Measurements from ENCODE around the gene BRSK2.
"Not testable (repeated sequence)": the region's sequence is repeated elsewhere in the genome, so short reads cannot be mapped to it uniquely, and the experiment has no call there.

BRSK2 gene

DNA sequence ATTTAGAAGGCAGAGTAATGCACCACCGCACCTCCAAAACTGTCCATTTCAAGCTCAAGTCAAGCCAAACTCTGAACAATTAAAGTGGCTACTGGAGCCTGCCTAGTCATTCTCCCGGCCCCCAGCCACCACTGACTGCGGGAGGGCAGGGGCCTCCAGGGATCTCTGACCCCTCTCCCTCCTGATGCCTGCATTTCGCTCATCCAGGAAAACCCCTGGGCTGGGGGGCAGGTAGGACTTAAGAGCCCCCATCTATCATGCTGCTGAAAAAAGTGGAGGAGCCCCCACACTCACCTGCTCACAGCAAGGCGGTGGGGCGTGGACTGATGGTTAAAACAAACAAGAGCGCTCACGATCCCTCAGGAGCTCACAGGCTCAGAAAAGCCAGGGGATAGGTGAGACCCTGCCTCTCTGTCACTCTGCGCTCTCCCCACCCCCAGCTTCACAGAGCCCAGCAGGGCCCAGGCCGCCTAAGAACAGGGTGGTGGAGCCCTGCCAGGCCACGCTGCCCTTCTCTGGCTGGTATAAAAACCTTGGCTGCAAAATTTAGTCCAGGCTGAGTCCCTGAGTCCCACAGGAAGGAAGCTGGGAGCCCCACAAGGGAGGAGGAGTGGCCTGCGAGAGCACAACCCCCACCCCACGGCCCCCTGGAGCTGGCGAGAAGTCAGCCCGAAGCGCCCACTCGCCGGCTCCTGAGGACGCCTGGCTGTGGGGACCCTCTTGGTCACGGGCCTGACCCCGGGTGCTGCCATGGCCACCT lies 117.8 kb downstream of the BRSK2 start:
- TF ChIP-seq, protein P1, sequence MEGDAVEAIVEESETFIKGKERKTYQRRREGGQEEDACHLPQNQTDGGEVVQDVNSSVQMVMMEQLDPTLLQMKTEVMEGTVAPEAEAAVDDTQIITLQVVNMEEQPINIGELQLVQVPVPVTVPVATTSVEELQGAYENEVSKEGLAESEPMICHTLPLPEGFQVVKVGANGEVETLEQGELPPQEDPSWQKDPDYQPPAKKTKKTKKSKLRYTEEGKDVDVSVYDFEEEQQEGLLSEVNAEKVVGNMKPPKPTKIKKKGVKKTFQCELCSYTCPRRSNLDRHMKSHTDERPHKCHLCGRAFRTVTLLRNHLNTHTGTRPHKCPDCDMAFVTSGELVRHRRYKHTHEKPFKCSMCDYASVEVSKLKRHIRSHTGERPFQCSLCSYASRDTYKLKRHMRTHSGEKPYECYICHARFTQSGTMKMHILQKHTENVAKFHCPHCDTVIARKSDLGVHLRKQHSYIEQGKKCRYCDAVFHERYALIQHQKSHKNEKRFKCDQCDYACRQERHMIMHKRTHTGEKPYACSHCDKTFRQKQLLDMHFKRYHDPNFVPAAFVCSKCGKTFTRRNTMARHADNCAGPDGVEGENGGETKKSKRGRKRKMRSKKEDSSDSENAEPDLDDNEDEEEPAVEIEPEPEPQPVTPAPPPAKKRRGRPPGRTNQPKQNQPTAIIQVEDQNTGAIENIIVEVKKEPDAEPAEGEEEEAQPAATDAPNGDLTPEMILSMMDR (IDR thresholded peaks at IDR 0.05; ENCODE audit: low read length, missing control alignments): no peak
- no peak overlapping the region for H3K4me3 ChIP-seq (replicated peaks; ENCODE audit: low read depth, low read length)
- DNase-seq (ENCODE audit: low read depth): no peak

DNA sequence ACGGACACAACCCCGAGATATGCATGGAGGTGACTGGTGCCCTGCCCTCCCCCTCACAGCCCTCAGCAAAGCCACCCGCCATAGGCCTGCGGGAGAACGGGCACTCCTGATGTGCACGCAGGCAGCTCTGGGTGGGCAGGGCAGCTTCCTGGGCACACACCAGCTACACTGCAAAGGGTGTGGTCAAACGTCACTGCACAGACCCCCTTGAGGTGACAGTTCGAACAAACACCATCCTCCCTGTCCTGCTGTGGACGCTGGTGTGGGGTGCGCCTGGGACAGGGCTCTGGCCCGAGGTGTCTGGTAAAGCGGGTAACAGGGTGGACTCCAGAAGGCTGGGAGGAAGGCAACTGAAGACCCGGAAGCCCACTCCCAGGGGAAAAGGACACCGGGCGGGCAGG lies 118.8 kb downstream of the BRSK2 start:
- DNase-seq (ENCODE audit: low read depth): no peak
- TF ChIP-seq, protein P1 (IDR thresholded peaks at IDR 0.05; ENCODE audit: low read length, missing control alignments): no peak
- no peak overlapping the region for H3K4me3 ChIP-seq (replicated peaks; ENCODE audit: low read depth, low read length)

DNA sequence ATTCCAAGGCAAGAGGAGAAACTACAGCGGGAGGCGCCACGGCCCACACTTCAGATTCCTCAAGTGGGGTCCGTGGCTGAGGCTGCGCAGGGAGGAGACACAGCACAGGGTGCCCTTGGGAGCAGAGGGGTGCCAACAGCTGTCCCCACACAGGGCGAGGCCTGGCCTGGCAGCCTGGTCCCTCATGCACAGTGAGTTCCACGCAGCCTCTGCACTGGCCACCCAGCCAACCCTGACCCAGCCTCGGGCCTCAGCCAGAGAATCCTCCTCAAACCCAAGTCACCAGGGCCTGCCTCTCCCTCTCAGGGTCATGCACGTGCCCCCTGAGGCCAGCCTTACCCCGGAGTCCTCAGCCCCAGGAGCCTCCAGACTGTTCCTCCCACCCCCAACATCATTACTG lies 119.3 kb downstream of the BRSK2 start:
- TF ChIP-seq, protein P1 (IDR thresholded peaks at IDR 0.05; ENCODE audit: low read length, missing control alignments): no peak
- no peak overlapping the region for H3K4me3 ChIP-seq (replicated peaks; ENCODE audit: low read depth, low read length)
- no peak for DNase-seq (ENCODE audit: low read depth)

DNA sequence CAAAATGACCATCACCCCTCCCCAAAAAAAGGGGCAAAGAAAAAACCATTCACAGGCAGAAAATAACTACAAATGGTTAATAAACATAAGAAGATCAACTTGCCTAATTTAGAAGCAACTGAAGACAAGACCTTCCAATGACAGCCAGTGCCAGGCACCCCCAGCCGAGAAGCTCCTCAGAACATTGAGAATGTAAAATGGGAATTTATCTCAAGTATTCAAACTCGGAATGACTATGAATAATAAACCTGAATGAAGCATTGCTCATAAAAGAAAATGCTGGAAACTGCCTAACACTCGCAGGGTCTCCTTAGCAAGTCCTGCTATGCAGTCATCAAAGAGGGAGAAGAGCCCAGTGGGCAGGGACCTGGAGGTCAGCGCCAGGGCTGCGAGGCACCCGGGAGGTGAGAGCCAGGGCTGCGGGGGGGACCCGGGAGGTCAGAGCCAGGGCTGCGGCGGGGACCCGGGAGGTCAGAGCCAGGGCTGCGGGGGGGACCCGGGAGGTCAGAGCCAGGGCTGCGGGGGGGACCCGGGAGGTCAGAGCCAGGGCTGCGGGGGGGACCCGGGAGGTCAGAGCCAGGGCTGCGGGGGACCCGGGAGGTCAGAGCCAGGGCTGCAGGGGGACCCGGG lies 120.0 kb downstream of the BRSK2 start:
- H3K4me3 ChIP-seq (replicated peaks; ENCODE audit: low read depth, low read length): no peak overlapping the region
- TF ChIP-seq, protein P1 (IDR thresholded peaks at IDR 0.05; ENCODE audit: low read length, missing control alignments): no peak
- no peak for DNase-seq (ENCODE audit: low read depth)

DNA sequence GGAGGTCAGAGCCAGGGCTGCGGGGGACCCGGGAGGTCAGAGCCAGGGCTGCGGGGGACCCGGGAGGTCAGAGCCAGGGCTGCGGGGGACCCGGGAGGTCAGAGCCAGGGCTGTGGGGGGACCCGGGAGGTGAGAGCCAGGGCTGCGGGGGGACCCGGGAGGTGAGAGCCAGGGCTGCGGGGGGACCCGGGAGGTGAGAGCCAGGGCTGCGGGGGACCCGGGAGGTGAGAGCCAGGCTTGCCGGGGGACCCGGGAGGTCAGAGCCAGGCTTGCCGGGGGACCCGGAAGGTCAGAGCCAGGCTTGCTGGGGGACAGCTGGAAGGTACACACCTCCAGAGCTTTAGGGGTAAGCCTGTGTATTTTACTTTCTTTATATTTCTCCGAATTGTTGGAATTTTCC lies 120.6 kb downstream of the BRSK2 start:
- DNase-seq (ENCODE audit: low read depth); H3K4me3 ChIP-seq (replicated peaks; ENCODE audit: low read depth, low read length): not testable (repeated sequence)

DNA sequence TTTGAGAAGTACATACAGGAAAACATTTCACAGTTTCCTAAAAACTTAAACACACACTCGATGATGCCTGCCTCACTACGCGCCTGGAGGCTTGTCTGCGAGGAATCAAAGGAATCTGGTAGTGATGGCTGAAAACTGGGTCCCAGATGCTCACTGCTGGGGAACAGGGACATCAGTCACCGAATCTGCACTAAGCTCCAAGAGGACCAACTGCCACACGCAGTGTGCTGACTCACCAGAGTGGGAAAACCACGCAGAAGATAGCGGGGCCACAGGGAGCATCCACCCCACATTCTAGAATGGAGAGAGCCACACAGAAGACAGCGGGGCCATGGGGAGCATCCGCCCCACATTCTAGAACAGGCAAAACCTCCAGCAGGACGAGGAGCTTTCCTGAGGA lies 121.2 kb downstream of the BRSK2 start:
- H3K4me3 ChIP-seq (replicated peaks; ENCODE audit: low read depth, low read length): no peak overlapping the region
- TF ChIP-seq, protein P1 (IDR thresholded peaks at IDR 0.05; ENCODE audit: low read length, missing control alignments): no peak
- no peak for DNase-seq (ENCODE audit: low read depth)

DNA sequence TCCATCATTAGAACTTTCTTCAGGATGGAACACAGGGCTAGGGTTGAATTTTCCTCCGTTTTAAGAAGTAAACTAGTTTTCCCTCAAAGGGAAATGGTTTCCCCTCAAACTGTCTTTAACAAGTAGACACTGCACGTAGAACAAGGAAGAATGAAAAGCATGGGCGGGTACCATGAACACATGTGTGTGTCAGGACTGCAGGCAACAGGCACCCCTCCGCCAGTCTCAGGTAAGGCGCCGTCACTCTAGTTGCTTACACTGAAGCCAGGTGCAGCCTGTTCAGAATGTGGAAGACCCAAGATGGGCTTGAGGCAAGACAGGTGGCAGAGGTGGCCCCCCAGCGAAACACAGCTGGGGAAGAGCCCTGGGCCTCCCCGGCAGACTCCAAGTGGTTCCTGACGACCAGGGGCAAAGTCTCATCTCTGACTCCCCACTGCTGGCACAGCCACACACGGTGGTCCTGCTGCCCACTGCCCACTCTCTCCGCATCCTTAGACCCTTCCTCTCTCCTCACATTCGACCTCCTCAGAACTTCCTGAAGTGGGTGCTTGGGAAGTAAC lies 122.3 kb downstream of the BRSK2 start:
- DNase-seq (ENCODE audit: low read depth): no peak
- no peak overlapping the region for H3K4me3 ChIP-seq (replicated peaks; ENCODE audit: low read depth, low read length)
- TF ChIP-seq, protein P1 (IDR thresholded peaks at IDR 0.05; ENCODE audit: low read length, missing control alignments): no peak

All from fibroblast of pulmonary artery (primary cell).